GM23338 (cell line): Measurements from ENCODE around the gene NT5C2. TPM values are rescaled to one million over a fixed set of nuclear protein-coding genes. Genes with fewer than 3 reads are reported as not detected.

Experiments used
- ATAC-seq: fragments of 200-7000 bp; cut with Tn5 transposase; 3 replicates; pipeline ENCODE4 v1.9.1; 2020
- DNase-seq: peaks from one replicate; pipeline ENCODE4 v3.0.0-alpha.2; 2015; ENCODE audit warnings: low spot score
- H2AFZ ChIP-seq: fragments of 200-600 bp; sonication (generic); 2 replicates; pipeline ENCODE4 v1.8.0; 2016; ENCODE audit warnings: antibody characterized with exemption, mild to moderate bottlenecking, moderate library complexity
- H3F3A ChIP-seq: fragments of 200-600 bp; sonication (generic); replicated peaks from 2 replicates; pipeline ENCODE4 v1.8.0; 2017; ENCODE audit warnings: antibody characterized with exemption, mixed run types, low read depth
- H3K27ac ChIP-seq: fragments of 200-600 bp; sonication (generic); 2 replicates; pipeline ENCODE4 v1.6.1; 2016; ENCODE audit warnings: low read depth
- H3K27me3 ChIP-seq: fragments of 200-600 bp; sonication (generic); 2 replicates; pipeline ENCODE4 v1.8.0; 2016; ENCODE audit warnings: mild to moderate bottlenecking, mixed run types, moderate library complexity; ENCODE audit not compliant: insufficient read depth
- H3K36me3 ChIP-seq: fragments of 200-600 bp; sonication (generic); 2 replicates; pipeline ENCODE4 v1.8.0; 2016; ENCODE audit warnings: mild to moderate bottlenecking; ENCODE audit not compliant: insufficient read depth
- H3K4me1 ChIP-seq: fragments of 200-600 bp; sonication (generic); 2 replicates; pipeline ENCODE4 v1.8.0; 2016; ENCODE audit warnings: mild to moderate bottlenecking, moderate library complexity; ENCODE audit not compliant: insufficient read depth
- H3K4me2 ChIP-seq: fragments of 200-600 bp; sonication (generic); 2 replicates; pipeline ENCODE4 v1.7.1; 2017; ENCODE audit warnings: mixed run types
- H3K4me3 ChIP-seq: fragments of 200-600 bp; sonication (generic); 2 replicates; pipeline ENCODE4 v1.6.1; 2016; ENCODE audit warnings: mixed run types
- H3K79me2 ChIP-seq: fragments of 200-600 bp; sonication (generic); replicated peaks from 2 replicates; pipeline ENCODE4 v1.8.0; 2017; ENCODE audit warnings: mild to moderate bottlenecking; ENCODE audit not compliant: insufficient read depth
- H3K9me2 ChIP-seq: fragments of 200-600 bp; sonication (generic); 2 replicates; pipeline ENCODE4 v1.8.0; 2017; ENCODE audit not compliant: insufficient read depth
- H4K20me1 ChIP-seq: fragments of 200-600 bp; sonication (generic); replicated peaks from 2 replicates; pipeline ENCODE4 v1.8.0; 2017; ENCODE audit warnings: mild to moderate bottlenecking; ENCODE audit not compliant: insufficient read depth
- H3K27ac Mint-ChIP-seq: 2 replicates; pipeline ENCODE4 v1.8.0; 2020; ENCODE audit warnings: inconsistent platforms, mild to moderate bottlenecking, moderate library complexity, mixed read lengths
- H3K27me3 Mint-ChIP-seq: 3 replicates; pipeline ENCODE4 v1.8.0; 2022; ENCODE audit warnings: low read depth, mild to moderate bottlenecking, moderate library complexity, mixed read lengths, inconsistent platforms; ENCODE audit not compliant: insufficient read depth, poor library complexity
- H3K36me3 Mint-ChIP-seq: 3 replicates; pipeline ENCODE4 v1.8.0; 2021; ENCODE audit warnings: low read depth, mild to moderate bottlenecking, inconsistent platforms, moderate library complexity, mixed read lengths
- H3K4me1 Mint-ChIP-seq: 3 replicates; pipeline ENCODE4 v1.8.0; 2020; ENCODE audit warnings: mild to moderate bottlenecking, inconsistent platforms, mixed read lengths
- H3K4me3 Mint-ChIP-seq: 3 replicates; pipeline ENCODE4 v1.8.0; 2021; ENCODE audit warnings: moderate library complexity, mild to moderate bottlenecking, inconsistent platforms, mixed read lengths
- H3K9me3 Mint-ChIP-seq: 3 replicates; pipeline ENCODE4 v1.8.0; 2020; ENCODE audit warnings: moderate library complexity, mild to moderate bottlenecking, inconsistent platforms, mixed read lengths
- CREB1 ChIP-seq: fragments of 250-450 bp; sonication (Bioruptor Pico); IDR thresholded peaks from 2 replicates; pipeline ENCODE4 v1.5.0; 2020; ENCODE audit warnings: low read depth, mild to moderate bottlenecking, moderate library complexity
- CTCF ChIP-seq, 2 experiments: fragments of 200-600 bp in 1 of 2; sonication (generic) in 1 of 2; conservative IDR thresholded peaks; 2 replicates each; pipeline versions ENCODE4 v1.5.1 to v1.6.1; 2016 to 2017; ENCODE audit warnings: antibody characterized with exemption in 2 of 2, low read depth in 2 of 2, mild to moderate bottlenecking in 2 of 2, moderate library complexity in 1 of 2
- EZH2 ChIP-seq: fragments of 200-600 bp; sonication (generic); IDR thresholded peaks from one replicate; pipeline ENCODE4 v1.8.0; 2017; ENCODE audit warnings: antibody characterized with exemption, mild to moderate bottlenecking, low read depth; ENCODE audit not compliant: unreplicated experiment
- EZH2phosphoT487 ChIP-seq: fragments of 200-600 bp; sonication (generic); IDR thresholded peaks from one replicate; pipeline ENCODE4 v1.8.1; 2018; ENCODE audit warnings: antibody characterized with exemption; ENCODE audit not compliant: unreplicated experiment
- JUNB ChIP-seq: IDR thresholded peaks from one replicate; pipeline ENCODE4 v1.6.1; 2016; ENCODE audit warnings: antibody characterized with exemption; ENCODE audit not compliant: unreplicated experiment
- NANOG ChIP-seq: IDR thresholded peaks from 2 replicates; pipeline ENCODE4 v1.6.1; 2016; ENCODE audit warnings: antibody characterized with exemption, borderline replicate concordance
- POLR2AphosphoS5 ChIP-seq: IDR thresholded peaks from 2 replicates; pipeline ENCODE4 v1.6.1; 2016; ENCODE audit warnings: antibody characterized with exemption, low read depth
- REST ChIP-seq: IDR thresholded peaks from one replicate; pipeline ENCODE4 v1.6.1; 2018; ENCODE audit warnings: antibody characterized with exemption; ENCODE audit not compliant: unreplicated experiment
- STAT1 ChIP-seq: IDR thresholded peaks from one replicate; pipeline ENCODE4 v1.6.1; 2016; ENCODE audit warnings: antibody characterized with exemption; ENCODE audit not compliant: unreplicated experiment
- ZNF114 ChIP-seq: fragments of 250-450 bp; sonication (Bioruptor Pico); IDR thresholded peaks from 2 replicates; pipeline ENCODE4 v1.5.0; 2020; ENCODE audit warnings: mild to moderate bottlenecking, moderate library complexity
- ZNF331 ChIP-seq: fragments of 250-450 bp; sonication (Bioruptor Pico); IDR thresholded peaks from 2 replicates; pipeline ENCODE4 v1.5.0; 2020; ENCODE audit warnings: low read depth, mild to moderate bottlenecking, moderate library complexity
- polyA plus RNA-seq: library from polyadenylated mRNA; unstranded; fragments of >200 nt; fragmentation: Nextera tagmentation; extraction: Ambion mirVana; gene quantifications from 2 replicates; pipeline ENCODE4 v1.2.1, GENCODE V29; 2016
- total RNA-seq: library from RNA; depleted of rRNA; stranded (reverse); fragments of >200 nt; shearing (Covaris generic); gene quantifications from 2 replicates; pipeline ENCODE4 v1.2.3, GENCODE V29; 2014
- TF ChIP-seq, protein P1 (sequence below): IDR thresholded peaks from 2 replicates; pipeline ENCODE4 v1.6.1; 2016; ENCODE audit warnings: antibody characterized with exemption
- TF ChIP-seq, protein P2 (sequence below): fragments of 250-450 bp; sonication (Bioruptor Pico); IDR thresholded peaks from 2 replicates; pipeline ENCODE4 v1.5.0; 2020; ENCODE audit warnings: mild to moderate bottlenecking, moderate library complexity

NT5C2 gene
- total and polyA plus RNA-seq, 2 experiments from 2014 or later: 33.9 to 85.4 TPM

DNA sequence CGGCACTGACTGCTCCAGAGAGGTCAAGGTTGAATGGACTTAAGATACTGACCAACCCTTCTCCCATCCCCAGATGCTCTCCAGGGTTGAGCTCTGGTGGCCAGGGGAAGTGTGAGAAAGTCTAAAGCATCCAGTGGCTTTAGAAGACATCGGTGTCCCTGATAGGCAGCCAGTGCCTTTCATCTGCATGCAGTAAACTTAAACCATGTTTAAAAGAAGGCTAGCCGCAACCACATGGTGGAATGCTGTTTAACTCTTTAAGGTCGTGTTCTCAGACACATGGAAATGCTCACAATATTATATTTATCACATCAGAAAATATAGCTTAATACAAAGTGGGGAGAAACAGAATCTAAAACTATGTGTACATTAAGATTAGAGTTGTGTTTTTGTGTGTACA is 138.0 kb downstream of the NT5C2 start:
- DNase-seq: no peak
- no peaks in the 10 kb centered on the region for H3F3A ChIP-seq
- TF ChIP-seq ZNF331 (CRISPR knock-in tag): no peak
- TF ChIP-seq POLR2AphosphoS5: no peak
- TF ChIP-seq EZH2phosphoT487: no peak
- no peak for TF ChIP-seq NANOG
- TF ChIP-seq REST: no peak
- TF ChIP-seq, protein P1, sequence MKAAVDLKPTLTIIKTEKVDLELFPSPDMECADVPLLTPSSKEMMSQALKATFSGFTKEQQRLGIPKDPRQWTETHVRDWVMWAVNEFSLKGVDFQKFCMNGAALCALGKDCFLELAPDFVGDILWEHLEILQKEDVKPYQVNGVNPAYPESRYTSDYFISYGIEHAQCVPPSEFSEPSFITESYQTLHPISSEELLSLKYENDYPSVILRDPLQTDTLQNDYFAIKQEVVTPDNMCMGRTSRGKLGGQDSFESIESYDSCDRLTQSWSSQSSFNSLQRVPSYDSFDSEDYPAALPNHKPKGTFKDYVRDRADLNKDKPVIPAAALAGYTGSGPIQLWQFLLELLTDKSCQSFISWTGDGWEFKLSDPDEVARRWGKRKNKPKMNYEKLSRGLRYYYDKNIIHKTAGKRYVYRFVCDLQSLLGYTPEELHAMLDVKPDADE: no peak
- no peak for TF ChIP-seq STAT1
- no peak for TF ChIP-seq EZH2
- no peak for TF ChIP-seq CREB1
- TF ChIP-seq, protein P2, sequence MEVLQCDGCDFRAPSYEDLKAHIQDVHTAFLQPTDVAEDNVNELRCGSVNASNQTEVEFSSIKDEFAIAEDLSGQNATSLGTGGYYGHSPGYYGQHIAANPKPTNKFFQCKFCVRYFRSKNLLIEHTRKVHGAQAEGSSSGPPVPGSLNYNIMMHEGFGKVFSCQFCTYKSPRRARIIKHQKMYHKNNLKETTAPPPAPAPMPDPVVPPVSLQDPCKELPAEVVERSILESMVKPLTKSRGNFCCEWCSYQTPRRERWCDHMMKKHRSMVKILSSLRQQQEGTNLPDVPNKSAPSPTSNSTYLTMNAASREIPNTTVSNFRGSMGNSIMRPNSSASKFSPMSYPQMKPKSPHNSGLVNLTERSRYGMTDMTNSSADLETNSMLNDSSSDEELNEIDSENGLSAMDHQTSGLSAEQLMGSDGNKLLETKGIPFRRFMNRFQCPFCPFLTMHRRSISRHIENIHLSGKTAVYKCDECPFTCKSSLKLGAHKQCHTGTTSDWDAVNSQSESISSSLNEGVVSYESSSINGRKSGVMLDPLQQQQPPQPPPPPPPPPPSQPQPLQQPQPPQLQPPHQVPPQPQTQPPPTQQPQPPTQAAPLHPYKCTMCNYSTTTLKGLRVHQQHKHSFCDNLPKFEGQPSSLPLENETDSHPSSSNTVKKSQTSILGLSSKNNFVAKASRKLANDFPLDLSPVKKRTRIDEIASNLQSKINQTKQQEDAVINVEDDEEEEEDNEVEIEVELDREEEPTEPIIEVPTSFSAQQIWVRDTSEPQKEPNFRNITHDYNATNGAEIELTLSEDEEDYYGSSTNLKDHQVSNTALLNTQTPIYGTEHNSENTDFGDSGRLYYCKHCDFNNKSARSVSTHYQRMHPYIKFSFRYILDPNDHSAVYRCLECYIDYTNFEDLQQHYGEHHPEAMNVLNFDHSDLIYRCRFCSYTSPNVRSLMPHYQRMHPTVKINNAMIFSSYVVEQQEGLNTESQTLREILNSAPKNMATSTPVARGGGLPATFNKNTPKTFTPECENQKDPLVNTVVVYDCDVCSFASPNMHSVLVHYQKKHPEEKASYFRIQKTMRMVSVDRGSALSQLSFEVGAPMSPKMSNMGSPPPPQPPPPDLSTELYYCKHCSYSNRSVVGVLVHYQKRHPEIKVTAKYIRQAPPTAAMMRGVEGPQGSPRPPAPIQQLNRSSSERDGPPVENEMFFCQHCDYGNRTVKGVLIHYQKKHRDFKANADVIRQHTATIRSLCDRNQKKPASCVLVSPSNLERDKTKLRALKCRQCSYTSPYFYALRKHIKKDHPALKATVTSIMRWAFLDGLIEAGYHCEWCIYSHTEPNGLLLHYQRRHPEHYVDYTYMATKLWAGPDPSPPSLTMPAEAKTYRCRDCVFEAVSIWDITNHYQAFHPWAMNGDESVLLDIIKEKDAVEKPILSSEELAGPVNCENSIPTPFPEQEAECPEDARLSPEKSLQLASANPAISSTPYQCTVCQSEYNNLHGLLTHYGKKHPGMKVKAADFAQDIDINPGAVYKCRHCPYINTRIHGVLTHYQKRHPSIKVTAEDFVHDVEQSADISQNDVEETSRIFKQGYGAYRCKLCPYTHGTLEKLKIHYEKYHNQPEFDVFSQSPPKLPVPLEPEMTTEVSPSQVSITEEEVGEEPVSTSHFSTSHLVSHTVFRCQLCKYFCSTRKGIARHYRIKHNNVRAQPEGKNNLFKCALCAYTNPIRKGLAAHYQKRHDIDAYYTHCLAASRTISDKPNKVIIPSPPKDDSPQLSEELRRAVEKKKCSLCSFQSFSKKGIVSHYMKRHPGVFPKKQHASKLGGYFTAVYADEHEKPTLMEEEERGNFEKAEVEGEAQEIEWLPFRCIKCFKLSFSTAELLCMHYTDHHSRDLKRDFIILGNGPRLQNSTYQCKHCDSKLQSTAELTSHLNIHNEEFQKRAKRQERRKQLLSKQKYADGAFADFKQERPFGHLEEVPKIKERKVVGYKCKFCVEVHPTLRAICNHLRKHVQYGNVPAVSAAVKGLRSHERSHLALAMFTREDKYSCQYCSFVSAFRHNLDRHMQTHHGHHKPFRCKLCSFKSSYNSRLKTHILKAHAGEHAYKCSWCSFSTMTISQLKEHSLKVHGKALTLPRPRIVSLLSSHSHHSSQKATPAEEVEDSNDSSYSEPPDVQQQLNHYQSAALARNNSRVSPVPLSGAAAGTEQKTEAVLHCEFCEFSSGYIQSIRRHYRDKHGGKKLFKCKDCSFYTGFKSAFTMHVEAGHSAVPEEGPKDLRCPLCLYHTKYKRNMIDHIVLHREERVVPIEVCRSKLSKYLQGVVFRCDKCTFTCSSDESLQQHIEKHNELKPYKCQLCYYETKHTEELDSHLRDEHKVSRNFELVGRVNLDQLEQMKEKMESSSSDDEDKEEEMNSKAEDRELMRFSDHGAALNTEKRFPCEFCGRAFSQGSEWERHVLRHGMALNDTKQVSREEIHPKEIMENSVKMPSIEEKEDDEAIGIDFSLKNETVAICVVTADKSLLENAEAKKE: no peak
- TF ChIP-seq CTCF (conservative IDR thresholded peaks at IDR 0.05; ENCODE audit: low read depth in 2 of 2): no peak
- TF ChIP-seq JUNB: no peak
- no peak for TF ChIP-seq ZNF114
- peaks cover 8% of the 10 kb centered on the region; the same call in 1 of the 3 replicates for H3K4me1 Mint-ChIP-seq
- no peaks in the 10 kb centered on the region for H4K20me1 ChIP-seq
- no peaks in the 10 kb centered on the region for H3K36me3 Mint-ChIP-seq
- ATAC-seq: no peak
- H3K4me3 ChIP-seq: no peak overlapping the region
- H3K79me2 ChIP-seq: no peaks in the 10 kb centered on the region
- no peaks in the 10 kb centered on the region for H3K27me3 ChIP-seq
- H3K27ac ChIP-seq: no peak overlapping the region
- H2AFZ ChIP-seq: no peak overlapping the region
- H3K9me2 ChIP-seq: no peaks in the 10 kb centered on the region
- peaks cover 4% of the 10 kb centered on the region for H3K27me3 Mint-ChIP-seq
- no peaks in the 10 kb centered on the region for H3K36me3 ChIP-seq
- no peak overlapping the region for H3K4me2 ChIP-seq
- no peaks in the 10 kb centered on the region for H3K4me1 ChIP-seq
- H3K4me3 Mint-ChIP-seq: no peak overlapping the region
- H3K9me3 Mint-ChIP-seq: no peaks in the 10 kb centered on the region
- H3K27ac Mint-ChIP-seq: no peak overlapping the region
